HTR-8/SVneo (cell line): ENCODE data around the gene TSSC4.
"Not testable (repeated sequence)": the region's sequence is repeated elsewhere in the genome, so short reads cannot be mapped to it uniquely, and the experiment has no call there.

Source experiments
- DNase-seq: peaks from one replicate; pipeline ENCODE4 v3.0.0; 2011; ENCODE audit warnings: low spot score, mixed read lengths; ENCODE audit not compliant: insufficient read length
- FAIRE-seq: peaks from 2 replicates; lab custom pipeline; 2011; peaks lifted over from hg19 to GRCh38; lab: Jason Lieb, UNC

Gene TSSC4

DNA sequence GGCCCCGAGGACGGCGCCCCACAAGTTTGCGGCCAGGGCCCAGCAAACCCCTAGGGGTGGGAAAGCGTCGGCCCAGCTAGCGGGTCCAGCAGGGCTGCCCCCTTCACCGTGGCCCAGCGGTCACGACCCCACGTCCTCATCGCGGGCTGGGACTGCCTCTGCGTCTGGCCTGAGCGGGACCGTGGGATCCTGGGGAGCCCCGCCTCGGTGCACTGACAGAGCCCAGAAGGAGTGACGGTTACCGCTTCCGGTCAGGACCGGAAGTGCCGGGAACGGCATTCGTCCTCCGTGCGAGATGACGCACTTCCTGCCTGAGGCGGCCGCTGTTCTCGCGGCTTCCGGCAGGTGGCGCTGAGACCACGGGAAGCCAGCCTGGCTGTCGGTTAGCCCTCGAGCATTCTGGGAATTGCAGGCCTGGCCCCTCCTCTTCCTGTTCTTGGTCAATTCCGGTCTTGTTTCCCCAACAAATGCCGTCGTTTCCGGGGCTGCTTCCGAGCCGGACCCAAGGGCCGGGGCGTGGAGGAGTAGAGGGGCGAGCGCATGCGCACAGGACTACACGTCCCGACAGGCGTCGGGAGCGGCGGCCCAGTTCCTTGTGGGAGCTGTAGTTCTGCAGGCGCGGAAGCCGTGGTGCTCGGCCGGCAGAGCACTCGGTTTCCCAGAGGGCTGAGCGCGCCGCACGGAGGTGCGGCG is at the start of gene TSSC4:
TSSC4 (plus strand) TSS at position 682 of the 693 bp plus-strand sequence. CDS start 1,884 bp downstream, outside the sequence.
- FAIRE-seq (peak; percentile 98), DNase-seq (peak; percentile 99)

DNA sequence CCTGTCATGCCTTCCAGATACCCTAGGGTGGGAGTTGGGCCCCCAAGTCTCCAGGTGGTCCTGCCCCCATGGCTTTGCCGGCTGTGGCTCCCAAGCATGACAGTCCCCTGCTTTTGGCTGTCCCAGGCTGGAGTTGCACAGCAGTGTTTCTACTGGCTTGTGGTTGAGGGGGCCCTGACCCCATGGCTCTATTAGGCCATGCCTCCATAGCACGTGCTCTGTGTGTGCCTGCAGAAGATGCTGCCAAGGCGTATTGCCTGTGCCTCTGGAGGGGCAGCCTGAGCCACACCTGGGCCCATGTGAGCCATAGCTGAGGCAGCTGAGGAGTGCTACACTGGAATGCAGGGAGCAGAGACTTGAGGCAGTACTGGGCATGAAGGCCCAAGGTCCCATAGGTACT is 48.8 kb upstream of the TSSC4 start:
- FAIRE-seq (no peak), DNase-seq (no peak)

DNA sequence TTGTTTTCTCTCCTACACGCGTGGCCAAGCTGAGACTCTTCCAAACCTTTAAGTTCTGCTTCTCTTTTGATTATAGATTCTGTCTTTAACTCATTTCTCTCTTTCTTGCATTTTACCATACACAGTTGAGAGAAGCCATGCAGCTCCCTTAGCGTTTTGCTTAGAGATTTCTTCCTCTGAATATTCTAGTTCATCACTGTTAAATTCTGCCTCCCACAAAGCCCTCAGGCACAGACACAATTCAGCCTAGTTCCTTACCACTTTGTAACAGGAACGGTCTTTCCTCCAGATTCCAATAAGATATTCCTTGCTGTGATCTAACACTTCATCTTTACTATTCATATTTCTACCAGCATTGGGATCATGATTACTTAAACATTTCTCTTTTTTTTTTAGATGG is 48.1 kb upstream of the TSSC4 start:
- no peak for DNase-seq
- FAIRE-seq = no peak

DNA sequence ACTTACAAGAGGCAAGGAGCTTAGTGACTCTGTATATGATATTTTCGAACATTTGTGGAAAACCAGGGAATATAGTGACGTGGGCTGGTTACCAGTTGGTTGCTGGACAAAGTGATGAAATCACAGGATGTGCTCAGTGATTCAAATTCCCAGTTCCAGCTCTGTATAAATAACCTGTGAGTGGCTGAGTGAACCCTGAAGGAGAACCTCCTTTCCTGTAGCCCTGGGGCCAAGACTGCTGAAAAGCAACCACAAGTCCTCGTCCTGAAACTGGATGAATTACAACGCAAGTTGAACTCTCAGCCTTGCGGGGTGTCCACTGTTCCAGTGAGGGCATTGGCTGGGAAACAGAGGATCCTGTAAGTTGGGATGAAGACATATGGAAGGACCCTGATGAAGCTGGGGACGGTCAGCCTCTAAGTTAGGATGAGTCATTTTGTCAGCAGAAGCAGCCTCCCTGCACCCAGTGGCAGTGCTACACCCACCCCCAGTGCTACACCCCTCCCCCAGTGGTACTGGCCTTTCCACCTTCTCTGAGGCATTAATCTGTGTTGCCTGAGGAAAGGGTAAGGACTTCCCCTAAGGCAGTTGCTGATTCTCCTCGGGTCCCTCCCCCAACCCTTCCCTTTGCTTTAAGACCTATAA is 45.4 kb upstream of the TSSC4 start:
- no peak for FAIRE-seq
- peak; percentile 48 for DNase-seq

DNA sequence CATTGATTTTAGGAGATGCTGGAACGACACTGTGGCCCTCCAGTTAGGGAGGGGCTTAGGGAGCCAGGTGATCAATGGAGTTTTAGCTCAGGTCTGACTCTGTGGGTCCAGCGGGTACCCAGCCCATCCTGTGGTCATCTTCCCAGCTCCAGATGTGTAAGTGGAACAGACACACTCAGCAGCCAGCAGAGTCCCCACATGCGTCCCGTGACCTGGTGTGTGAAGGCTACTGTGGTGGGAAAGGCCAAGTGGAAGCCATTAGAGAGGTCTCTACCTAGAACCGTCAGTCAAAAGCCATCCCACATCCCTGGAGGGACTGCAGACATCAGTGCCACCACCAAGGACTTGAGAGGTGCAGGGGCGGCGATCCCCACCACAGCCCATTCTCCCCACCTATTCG is 43.3 kb upstream of the TSSC4 start:
- FAIRE-seq = no peak
- DNase-seq = no peak

DNA sequence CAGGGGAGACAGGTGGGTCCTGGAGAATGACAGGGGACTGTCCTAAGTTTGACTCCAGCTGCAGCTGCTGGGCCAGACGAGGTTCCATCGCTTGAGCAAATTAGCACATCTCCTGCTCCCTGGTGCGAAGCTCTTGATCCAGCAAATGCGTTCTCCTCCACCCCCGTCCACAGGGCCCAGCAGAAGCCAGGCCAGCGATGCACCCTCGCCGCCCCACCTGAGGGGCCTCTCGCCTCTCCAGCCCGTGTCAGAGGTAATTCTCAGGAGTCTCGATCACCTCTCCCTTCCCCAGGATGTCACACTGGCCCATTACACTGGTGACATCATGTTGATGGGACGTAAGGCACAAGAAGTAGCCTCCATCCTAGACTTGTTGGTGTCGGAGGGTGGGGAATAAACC is 42.9 kb upstream of the TSSC4 start:
- not testable (repeated sequence) for DNase-seq, FAIRE-seq

DNA sequence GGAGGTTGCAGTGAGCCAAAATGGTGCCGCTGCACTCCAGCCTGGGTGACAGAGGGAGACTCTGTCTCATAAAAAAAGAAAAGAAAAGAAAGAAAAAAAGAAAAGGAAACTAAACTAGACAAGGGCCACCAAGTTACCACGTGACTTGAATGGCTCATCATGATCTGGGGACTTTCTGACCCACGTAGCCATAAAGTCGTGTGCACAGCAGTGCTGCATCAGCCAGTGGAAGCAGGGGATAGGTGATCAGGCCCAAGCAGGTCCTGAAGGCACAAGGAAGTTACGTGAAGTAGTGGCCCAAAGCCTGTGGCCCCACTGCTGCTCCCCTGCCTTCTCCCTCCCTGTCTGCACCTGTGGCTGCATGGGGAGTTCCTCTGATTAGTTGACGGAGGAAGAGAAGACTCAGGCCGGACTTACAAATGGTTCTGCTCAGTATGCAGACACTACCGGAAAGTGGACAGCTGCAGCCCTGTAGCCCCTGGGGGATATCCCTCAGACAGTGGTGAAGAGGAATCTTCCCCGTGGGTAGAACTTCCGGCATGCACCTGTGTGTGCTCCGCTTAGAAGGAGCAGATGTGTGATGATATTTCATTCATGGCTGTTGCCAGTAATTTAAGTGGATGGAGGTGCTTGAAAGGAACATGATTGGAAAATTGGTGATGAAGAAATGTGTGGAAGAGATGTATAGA is 41.7 kb upstream of the TSSC4 start:
- FAIRE-seq = no peak
- no peak for DNase-seq

DNA sequence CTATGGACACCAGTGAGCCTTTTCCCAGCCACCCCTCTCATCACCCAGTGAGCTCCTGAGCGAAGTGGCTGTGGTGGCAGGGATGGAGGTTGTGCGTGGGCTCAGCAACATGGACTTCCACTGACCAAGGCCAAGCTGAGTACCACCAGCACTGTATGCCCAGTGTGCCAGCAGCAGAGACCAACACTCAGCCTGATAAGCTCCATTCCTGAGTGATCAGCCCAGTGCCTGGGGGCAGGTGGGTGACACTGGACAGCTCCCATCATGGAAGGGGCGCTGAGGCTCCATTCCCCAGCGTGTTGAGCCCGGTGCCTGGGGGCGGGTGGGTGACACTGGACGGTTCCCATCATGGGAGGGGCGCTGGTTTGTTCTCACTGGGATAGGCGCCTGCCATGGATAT is 41.0 kb upstream of the TSSC4 start:
- DNase-seq (no peak), FAIRE-seq (no peak)

DNA sequence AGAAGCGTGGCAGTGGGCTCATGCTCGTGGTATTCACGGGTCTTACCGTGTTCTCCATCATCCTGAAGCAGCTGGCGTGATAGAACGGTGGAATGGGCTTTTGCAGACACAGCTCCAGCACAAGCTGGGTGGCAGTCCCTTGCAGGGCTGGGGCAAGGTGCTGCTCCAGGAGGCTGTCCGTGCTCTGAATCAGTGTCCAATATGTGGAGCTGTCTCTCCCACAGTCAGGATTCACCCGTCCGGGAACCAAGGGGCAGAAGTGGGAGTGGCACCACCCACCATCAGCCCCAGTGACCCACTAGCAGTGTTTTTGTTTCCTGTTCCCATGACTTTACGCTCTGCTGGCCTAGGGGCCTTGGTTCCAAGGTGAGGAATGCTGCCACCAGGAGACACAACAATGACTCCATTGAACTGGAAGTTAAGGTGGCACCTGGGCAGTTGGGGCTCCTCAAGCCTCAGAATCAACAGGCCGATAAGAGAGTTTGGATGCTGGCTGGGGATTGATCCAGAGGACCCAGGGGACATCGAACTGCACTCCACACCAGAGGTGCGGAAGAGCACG is 40.4 kb upstream of the TSSC4 start:
- DNase-seq = no peak
- FAIRE-seq = no peak

DNA sequence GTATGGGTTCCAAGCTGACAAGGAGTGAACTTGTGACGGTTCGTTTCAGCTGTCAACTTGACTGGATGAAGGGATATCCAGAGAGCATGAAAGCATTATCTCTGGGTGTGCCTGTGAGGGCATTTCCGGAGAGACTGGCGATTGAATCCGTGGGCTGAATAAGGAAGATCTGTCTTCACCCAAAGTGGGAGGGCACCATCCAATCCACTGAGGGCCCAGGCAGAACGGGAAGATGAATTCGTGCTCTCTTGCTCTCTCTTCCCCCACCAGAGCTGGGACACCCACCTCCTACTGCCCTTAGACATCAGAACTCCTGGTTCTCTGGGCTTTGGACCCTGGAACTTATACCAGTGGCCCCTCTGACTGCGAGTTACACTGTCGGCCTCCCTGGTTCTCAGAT is 39.0 kb upstream of the TSSC4 start:
- DNase-seq (no peak), FAIRE-seq (no peak)

DNA sequence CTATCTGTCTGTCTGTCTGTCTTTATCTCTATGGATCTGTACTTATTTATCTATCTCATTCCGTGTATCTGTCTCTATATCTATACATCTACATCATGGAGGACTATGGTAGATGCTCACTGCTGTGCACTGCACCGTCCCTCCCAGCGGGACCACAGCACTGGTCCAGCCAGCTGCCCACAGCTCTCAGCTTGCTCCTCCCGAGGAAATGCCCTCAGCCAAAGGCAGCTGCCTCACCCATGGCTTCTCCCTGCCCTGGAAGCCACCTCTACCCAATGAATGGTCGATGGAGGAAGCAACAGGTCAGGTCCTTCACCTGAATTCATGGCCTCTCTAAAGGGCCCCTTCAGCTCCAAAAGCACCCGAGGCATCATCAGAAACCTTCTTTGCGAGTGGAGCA is 38.1 kb upstream of the TSSC4 start:
- DNase-seq (no peak), FAIRE-seq (no peak)

DNA sequence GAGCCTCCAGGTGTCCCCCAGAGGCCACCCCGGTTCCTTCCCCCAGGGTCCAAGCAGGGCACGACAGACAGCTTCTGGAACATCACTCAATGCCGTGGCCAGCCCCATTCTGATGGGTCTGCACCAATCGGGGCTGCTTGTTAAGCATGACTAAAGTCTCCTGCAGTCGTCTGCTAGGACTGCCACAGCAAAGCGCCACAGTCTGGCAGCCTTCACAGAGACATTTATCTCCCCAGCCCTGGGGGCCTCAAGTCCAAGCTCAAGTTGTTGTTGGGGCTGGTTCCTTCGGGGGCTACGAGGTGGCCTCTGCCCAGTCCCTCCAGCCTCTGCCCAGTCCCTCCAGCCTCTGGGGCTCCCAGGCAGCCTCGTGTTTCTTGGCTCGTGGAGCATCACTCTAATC is 37.4 kb upstream of the TSSC4 start:
- no peak for DNase-seq
- FAIRE-seq = no peak

DNA sequence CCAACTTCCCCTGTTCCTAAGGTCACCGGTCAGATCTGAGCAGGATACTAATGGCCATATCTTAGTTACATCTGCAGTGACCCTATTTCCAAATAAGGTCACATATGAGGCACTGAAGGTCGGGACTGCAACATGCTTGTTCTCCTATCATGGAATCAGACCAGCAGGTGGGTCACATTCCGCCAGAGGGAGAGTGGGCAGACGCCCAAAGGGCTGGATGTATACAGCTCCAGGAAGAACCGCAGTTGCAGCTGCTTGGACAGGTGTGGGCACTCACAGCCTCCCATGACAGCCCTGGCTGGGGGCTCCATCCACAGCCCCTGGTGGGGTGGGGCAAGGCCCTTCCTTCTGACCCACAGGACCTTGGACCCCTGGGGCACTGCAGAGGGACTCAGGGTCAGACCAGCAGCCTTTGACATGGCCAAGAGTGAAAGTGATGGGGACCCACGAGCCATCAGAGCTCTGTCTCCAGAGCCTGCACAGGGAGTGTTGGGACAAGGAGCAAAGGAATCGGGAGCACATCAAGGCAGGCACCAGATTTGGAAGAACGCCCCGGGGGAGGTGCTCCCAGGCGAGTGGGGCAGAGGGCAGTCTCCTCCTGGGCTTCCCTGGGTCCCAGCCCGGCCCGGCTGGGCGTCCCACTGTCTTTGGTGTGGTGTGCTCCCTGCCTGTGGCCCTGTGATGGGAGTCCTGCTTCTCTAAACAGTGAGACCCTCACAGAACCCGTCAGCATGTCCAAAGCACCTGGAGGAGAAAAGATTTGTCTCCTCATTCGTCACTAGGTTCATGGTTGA is 36.8 kb upstream of the TSSC4 start:
- DNase-seq (no peak), FAIRE-seq (no peak)

DNA sequence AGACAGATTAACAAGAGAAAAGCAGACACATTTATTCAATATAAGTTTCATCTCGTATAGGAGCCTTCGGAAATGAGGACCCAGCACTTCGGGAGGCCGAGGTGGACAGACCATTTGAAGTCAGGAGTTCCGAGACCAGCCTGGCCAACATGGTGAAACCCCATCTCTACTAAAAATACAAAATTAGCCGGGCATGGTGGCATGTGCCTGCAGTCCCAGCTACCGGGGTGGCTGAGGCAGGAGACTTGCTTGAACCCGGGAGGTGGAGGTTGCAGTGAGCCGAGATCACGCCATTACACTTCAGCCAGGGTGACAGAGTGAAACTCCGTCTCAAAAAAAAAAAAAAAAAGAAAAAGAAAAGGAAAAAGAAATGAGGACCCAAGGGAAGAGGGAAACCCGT is 36.2 kb upstream of the TSSC4 start:
- not testable (repeated sequence) for FAIRE-seq, DNase-seq

DNA sequence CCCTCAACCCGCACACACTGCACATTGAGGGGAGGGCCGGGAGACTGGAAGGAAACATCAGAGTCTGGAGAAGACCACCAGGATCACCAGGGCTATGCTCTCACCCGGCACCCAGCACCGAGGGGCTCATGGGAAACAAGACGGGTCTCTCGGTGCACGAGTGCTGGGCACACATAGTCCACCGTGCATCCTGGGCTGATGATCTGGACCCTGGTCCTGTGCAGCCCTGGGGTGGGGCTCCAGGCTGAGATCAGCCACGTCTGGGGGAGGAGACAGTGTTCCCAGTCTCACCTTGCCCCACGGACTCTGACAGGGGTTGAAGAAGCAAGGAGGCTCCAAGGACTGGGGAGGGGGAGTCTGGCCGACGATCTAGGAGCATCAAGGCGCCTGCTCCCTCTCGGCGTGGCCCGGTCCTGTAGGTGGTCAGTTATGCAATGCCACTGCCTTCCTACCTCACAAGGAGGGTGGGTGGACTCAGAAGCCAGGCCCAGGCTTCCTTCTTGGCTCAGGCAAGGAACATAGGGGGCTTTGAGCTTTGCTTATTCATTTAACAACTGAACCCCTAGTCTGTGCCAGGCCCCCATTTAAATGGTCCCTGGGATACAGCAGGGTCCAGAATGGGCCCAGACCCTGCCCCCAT is 34.9 kb upstream of the TSSC4 start:
- no peak for FAIRE-seq
- DNase-seq = no peak

DNA sequence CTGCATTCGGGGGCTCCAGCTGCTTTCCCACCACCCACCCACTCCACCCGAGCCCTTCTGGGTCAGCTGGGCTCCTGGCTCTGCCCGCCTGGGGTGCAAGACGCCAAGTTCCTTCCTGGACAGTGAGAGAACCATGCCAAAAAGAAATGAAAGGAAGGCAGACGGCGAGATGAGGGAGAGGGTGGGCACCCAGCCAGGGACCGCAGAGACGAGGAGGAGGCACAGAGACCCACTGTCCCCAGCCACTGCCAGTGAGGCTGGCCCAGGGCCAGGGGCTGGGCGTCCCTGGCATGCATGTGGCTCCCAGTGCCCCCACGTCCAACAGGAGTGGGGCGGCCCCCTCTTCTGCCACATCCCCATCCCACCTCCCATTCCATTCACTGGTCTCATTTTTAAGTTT is 34.3 kb upstream of the TSSC4 start:
- DNase-seq (no peak), FAIRE-seq (no peak)

DNA sequence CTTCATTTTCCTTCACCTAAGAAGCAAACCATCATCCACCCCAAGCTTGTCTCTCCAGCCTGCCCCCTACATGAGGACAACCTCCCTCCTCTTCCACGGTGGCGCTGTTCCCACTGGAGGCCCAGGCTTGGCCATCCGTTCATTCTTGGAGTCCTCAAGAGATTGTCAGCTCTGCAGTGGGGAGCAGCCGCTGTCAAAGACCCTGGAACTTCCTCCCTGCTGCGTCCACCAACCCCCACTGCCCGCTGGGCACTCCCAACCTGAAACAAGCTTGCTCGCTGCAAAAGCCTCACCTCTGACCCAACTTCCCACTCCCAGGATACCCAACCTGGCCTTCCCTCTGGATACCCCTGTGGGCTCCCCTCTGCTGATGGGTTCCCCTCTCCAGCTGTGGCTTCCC is 33.8 kb upstream of the TSSC4 start:
- DNase-seq = no peak
- no peak for FAIRE-seq

DNA sequence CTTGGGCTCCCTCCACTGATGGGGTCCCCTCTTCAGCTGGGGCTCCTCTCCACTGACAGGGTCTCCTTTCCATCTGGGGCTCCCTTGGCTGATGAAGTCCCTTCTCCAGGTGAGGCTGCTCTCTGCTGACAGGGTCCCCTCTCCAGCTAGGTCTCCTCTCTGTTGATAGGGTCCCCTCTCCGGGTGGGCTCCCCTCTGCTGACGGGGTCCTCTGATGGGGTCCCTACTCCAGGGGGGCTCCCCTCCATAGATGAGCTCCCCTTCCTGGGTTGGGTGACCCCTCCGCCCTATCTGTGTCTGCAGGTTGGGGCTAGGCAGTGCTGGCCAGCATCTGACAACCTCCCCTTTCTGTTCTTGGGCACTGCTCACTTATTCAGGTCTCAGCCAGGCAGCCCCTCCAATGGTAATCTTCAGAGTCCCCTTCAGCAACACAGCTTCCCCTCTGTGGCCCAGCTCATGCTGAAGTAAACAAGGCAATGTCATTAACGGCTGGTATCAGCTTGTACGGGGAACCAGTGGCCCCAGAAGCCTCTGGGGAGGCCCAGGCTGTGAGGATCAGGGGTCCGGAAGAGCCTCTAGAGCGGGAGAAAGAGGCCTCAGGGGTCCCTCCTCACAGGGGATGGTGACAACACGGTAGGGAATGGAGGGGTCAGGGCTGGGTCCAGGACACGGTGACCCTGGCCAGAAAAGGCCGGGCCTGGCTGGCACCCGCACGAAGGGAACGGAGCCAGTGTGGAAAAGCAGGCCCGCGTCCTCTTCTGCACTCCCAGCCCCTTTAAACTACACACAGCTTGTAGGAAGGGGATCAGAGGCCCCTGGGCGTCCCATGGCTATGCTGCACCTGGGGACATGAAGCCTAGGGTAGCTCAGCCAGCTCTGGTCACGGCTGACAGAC is 33.0 kb upstream of the TSSC4 start:
- DNase-seq (no peak), FAIRE-seq (no peak)
